Progenitor cell of endocrine pancreas (in vitro differentiated cells): ENCODE results near the gene TMEM272. TPM values are rescaled to one million over a fixed set of nuclear protein-coding genes. Genes with fewer than 3 reads are reported as not detected.

ENCODE experiments used
- DNase-seq: peaks from one replicate; pipeline ENCODE4 v3.0.0; 2021; ENCODE audit warnings: low spot score; ENCODE audit not compliant: unreplicated experiment
- H3K27ac Mint-ChIP-seq: 2 replicates; pipeline ENCODE4 v1.8.0; 2021; ENCODE audit warnings: mild to moderate bottlenecking, moderate library complexity, mixed read lengths
- H3K27me3 Mint-ChIP-seq: 2 replicates; pipeline ENCODE4 v1.8.0; 2021; ENCODE audit warnings: mixed read lengths
- H3K36me3 Mint-ChIP-seq: 2 replicates; pipeline ENCODE4 v1.8.0; 2022; ENCODE audit warnings: mixed read lengths; ENCODE audit not compliant: insufficient read depth
- H3K4me1 Mint-ChIP-seq: 2 replicates; pipeline ENCODE4 v1.8.0; 2021; ENCODE audit warnings: low read depth, mixed read lengths
- H3K4me3 Mint-ChIP-seq: 2 replicates; pipeline ENCODE4 v1.8.0; 2021; ENCODE audit warnings: low read depth, mild to moderate bottlenecking, moderate library complexity, mixed read lengths
- H3K9me3 Mint-ChIP-seq: 2 replicates; pipeline ENCODE4 v1.8.0; 2021; ENCODE audit warnings: low read depth, mixed read lengths
- total RNA-seq: library from RNA; stranded (reverse); gene quantifications from 2 replicates; pipeline ENCODE4 v1.2.1, GENCODE V29; 2021
- TF ChIP-seq, protein P1 (sequence below): fragments of 200-600 bp; sonication (generic); IDR thresholded peaks from one replicate; pipeline ENCODE4 v1.5.0; 2021; ENCODE audit warnings: antibody characterized with exemption, mild to moderate bottlenecking; ENCODE audit not compliant: unreplicated experiment

TMEM272 gene
- total RNA-seq, 1 donor from 2014 or later, result 1.5 TPM

DNA sequence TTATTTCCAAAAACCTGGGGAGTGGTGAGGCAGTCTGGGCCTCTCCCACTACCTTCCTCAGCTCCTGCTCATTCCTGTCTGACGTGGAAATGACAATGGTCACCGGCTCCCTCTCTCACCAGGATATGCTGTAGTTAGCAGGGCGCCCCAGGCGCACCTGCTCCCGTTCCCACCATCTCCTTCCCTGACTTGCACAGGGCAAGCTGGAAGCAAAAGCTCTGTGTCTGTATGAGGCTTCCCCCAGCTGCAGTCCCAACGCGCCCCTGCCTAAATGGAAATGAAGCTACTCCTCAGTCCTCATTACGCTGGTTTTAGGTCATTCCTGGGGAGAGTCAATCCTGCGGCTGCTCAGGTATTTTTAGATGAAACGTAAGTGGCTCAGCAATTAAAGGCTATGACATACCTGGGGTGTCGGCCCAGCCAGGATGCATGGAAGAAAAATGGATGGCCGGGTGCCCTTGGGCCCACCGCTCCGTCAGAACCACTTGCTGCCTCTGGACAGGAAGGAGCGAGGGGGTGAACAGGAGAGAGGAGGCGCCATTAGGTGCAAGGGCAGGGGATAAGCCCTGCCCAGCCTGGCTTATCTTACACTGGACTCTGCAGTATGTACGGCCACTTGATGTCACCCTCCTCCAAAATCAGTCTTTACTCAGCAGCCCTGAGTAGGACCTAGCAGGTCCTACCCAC is 73.4 kb downstream of the TMEM272 start:
- no peak overlapping the region for H3K27ac Mint-ChIP-seq

DNA sequence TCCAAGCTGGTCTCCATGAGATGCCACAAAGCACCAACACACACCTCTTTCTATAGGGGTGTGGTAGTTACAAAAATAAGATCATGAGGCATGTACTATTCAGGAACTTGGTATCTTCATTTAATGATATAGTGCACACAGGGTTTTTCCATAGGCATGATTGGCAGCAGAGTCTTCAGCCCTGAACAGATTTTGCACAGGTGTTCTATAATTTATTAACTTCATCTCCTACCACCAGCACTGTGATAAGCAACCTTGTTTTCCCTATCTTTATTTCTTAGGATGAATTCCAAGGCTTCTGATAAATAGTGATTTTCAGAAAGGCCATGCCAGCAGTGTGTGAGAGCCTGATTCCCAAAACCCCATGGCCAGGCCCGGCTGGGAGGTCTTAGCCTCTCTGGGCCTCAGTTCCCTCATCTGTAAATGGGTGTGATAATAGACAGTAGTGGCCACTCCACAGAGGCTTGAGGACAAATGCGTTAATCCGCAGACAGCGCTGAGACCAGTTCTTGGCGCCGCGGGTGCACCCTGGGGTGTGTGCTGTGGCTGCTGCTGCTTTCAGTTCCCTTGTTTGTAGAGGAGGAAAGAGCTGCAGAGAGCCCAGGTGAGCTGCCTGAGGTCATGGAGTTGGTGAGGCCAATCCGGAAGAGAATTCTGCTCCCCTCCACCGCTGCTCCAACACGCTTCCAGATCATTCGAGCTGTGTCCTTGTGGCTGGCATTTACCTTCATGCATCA is 74.1 kb downstream of the TMEM272 start:
- H3K4me3 Mint-ChIP-seq, result no peak overlapping the region
- no peak for DNase-seq
- H3K27me3 Mint-ChIP-seq, result no peaks in the 10 kb centered on the region
- peaks cover 9% of the 10 kb centered on the region for H3K36me3 Mint-ChIP-seq
- no peak overlapping the region for H3K27ac Mint-ChIP-seq
- H3K4me1 Mint-ChIP-seq, result peaks cover 9% of the 10 kb centered on the region
- TF ChIP-seq, protein P1, sequence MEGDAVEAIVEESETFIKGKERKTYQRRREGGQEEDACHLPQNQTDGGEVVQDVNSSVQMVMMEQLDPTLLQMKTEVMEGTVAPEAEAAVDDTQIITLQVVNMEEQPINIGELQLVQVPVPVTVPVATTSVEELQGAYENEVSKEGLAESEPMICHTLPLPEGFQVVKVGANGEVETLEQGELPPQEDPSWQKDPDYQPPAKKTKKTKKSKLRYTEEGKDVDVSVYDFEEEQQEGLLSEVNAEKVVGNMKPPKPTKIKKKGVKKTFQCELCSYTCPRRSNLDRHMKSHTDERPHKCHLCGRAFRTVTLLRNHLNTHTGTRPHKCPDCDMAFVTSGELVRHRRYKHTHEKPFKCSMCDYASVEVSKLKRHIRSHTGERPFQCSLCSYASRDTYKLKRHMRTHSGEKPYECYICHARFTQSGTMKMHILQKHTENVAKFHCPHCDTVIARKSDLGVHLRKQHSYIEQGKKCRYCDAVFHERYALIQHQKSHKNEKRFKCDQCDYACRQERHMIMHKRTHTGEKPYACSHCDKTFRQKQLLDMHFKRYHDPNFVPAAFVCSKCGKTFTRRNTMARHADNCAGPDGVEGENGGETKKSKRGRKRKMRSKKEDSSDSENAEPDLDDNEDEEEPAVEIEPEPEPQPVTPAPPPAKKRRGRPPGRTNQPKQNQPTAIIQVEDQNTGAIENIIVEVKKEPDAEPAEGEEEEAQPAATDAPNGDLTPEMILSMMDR, result no peak
- no peaks in the 10 kb centered on the region for H3K9me3 Mint-ChIP-seq

More for the DNA sequence above, 73.4 kb downstream of the TMEM272 start:
- no peaks in the 10 kb centered on the region for H3K9me3 Mint-ChIP-seq
- peaks cover 5% of the 10 kb centered on the region for H3K36me3 Mint-ChIP-seq
- TF ChIP-seq, protein P1, result no peak
- H3K27me3 Mint-ChIP-seq, result no peaks in the 10 kb centered on the region
- no peak overlapping the region for H3K4me3 Mint-ChIP-seq
- DNase-seq, result no peak
- peaks cover 9% of the 10 kb centered on the region for H3K4me1 Mint-ChIP-seq

DNA sequence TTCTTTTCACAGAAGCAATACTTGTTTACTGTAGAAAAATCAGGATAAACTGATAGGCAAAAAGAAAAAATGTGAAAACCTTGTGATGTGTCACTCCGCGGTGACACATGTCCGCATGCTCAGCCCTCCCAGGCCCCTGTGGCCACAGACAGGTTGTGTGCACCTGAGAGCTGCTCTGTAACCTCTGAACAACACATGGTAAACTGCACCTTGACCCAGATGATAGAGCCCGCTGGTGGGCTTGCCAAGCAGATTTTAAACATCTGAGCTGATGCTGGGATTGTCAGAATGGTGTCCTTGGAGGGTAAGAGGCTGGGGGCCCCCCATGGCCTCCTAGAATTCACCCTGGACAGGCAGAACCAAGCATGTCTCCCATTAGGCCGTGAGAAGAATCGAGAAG is 74.8 kb downstream of the TMEM272 start:
- H3K27ac Mint-ChIP-seq, result no peak overlapping the region
- H3K9me3 Mint-ChIP-seq, result no peaks in the 10 kb centered on the region
- H3K27me3 Mint-ChIP-seq, result no peaks in the 10 kb centered on the region
- H3K36me3 Mint-ChIP-seq, result peaks cover 9% of the 10 kb centered on the region
- H3K4me3 Mint-ChIP-seq, result no peak overlapping the region
- H3K4me1 Mint-ChIP-seq, result peaks cover 9% of the 10 kb centered on the region
- TF ChIP-seq, protein P1, result no peak
- DNase-seq, result no peak

DNA sequence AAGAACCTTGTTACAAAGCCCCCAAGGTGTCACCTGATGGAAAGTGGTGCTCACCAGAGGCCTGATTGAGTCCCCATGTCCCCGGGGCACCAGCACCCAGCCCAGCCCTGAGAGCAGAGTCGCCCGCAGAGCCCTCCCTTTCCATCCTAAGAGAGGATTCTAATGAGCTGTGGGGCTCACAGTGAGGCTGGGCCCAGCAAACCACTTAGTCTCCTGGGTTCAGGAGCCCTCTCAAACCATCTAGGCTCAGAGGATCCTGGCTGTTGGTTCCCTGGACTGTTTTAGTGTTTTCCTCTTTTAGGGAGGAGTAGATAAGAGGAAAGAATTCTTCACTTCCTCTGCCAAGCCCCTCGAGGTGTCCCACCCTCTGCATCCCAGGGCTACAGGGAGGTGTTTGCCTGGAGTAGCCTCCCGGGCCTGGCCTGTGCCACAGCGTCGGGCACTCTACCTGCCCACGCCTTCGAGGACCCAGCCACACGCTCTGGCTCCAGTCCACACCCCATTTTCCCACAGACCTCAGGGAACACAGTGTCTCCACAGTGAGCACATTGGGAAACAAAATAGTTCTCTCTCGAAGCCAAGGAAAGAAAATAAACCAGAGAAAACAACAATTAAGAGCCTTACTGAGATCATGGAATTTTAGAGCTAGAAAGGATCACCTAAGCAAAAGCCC is 75.4 kb downstream of the TMEM272 start:
- H3K27ac Mint-ChIP-seq, result peak overlapping the region; percentile 88
- peaks cover 9% of the 10 kb centered on the region for H3K36me3 Mint-ChIP-seq
- H3K9me3 Mint-ChIP-seq, result no peaks in the 10 kb centered on the region
- no peak overlapping the region for H3K4me3 Mint-ChIP-seq
- H3K4me1 Mint-ChIP-seq, result peaks cover 9% of the 10 kb centered on the region
- no peak for DNase-seq
- no peaks in the 10 kb centered on the region for H3K27me3 Mint-ChIP-seq
- TF ChIP-seq, protein P1, result no peak

DNA sequence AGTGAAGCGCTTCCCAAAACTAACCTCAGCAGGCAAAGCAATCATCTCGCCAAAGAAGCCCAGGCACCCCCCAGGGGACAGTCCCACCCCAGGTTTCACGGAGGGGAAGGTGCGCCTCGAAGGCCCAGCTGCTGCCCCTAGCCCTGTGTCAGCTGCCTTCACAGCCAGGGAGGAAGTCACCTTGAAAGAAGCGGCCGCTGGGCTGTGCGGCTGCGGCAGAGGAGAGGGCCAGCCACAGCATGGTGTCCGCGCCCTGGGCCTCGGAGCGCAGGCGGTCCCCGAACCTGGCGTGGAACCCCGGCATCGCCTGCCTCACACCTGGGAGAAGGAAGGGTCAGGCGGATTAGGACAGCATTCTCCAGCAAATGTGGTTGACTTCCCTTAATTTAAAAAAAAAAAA is 76.0 kb downstream of the TMEM272 start:
- TF ChIP-seq, protein P1, result no peak
- peaks cover 11% of the 10 kb centered on the region for H3K4me1 Mint-ChIP-seq
- H3K9me3 Mint-ChIP-seq, result no peaks in the 10 kb centered on the region
- no peak overlapping the region for H3K4me3 Mint-ChIP-seq
- H3K36me3 Mint-ChIP-seq, result peaks cover 9% of the 10 kb centered on the region
- no peaks in the 10 kb centered on the region for H3K27me3 Mint-ChIP-seq
- DNase-seq, result no peak
- H3K27ac Mint-ChIP-seq, result no peak overlapping the region
